Stimulated activated CD8-positive, alpha-beta memory T cell treated with anti-CD3 and anti-CD28 coated beads, Interleukin-2, amount 100 ng/mL, for 48 hours (primary cell): ENCODE data around the gene PDLIM5.

ENCODE experiments used
- DNase-seq, 2 donors: peaks; one replicate each; pipeline ENCODE4 v3.0.0-alpha.2; 2020; ENCODE audit warnings: low read depth in 2 of 2

The PDLIM5 gene

GRCh38 chr4:94559351-94559806 is 107.6 kb downstream of the PDLIM5 start:
- DNase-seq = no peak

- DNase-seq = no peak
Observed at GRCh38 chr4:94561249-94562024, 109.7 kb downstream of the PDLIM5 start.

GRCh38 chr4:94562285-94562684 is 110.5 kb downstream of the PDLIM5 start:
- DNase-seq = no peak

- DNase-seq = no peak
Observed at GRCh38 chr4:94564252-94564651, 112.5 kb downstream of the PDLIM5 start.

GRCh38 chr4:94566420-94566819 is 114.7 kb downstream of the PDLIM5 start:
- no peak for DNase-seq

GRCh38 chr4:94567811-94568210 is 116.1 kb downstream of the PDLIM5 start:
- no peak for DNase-seq

- no peak for DNase-seq
Observed at GRCh38 chr4:94570558-94570957, 118.8 kb downstream of the PDLIM5 start.

- DNase-seq = no peak
Observed at GRCh38 chr4:94571298-94571697, 119.6 kb downstream of the PDLIM5 start.

- no peak for DNase-seq
Observed at GRCh38 chr4:94571715-94572114, 120.0 kb downstream of the PDLIM5 start.

- DNase-seq = no peak
Observed at GRCh38 chr4:94574050-94574449, 122.3 kb downstream of the PDLIM5 start.

GRCh38 chr4:94574616-94575015 is 122.9 kb downstream of the PDLIM5 start:
- no peak for DNase-seq

GRCh38 chr4:94575652-94576051 is 123.9 kb downstream of the PDLIM5 start:
- DNase-seq = no peak

- no peak for DNase-seq
Observed at GRCh38 chr4:94576210-94576609, 124.5 kb downstream of the PDLIM5 start.

GRCh38 chr4:94577136-94577535 is 125.4 kb downstream of the PDLIM5 start:
- no peak for DNase-seq

- no peak for DNase-seq
Observed at GRCh38 chr4:94578195-94578594, 126.5 kb downstream of the PDLIM5 start.

- no peak for DNase-seq
Observed at GRCh38 chr4:94581766-94582165, 130.0 kb downstream of the PDLIM5 start.

GRCh38 chr4:94582517-94582916 is 130.8 kb downstream of the PDLIM5 start:
- no peak for DNase-seq

GRCh38 chr4:94583914-94584641 is 132.3 kb downstream of the PDLIM5 start:
- DNase-seq = no peak

- DNase-seq = no peak
Observed at GRCh38 chr4:94588896-94589693, 137.4 kb downstream of the PDLIM5 start.

GRCh38 chr4:94590493-94590892 is 138.8 kb downstream of the PDLIM5 start:
- DNase-seq = no peak

GRCh38 chr4:94591289-94591688 is 139.5 kb downstream of the PDLIM5 start:
- no peak for DNase-seq

GRCh38 chr4:94595013-94595412 is 143.3 kb downstream of the PDLIM5 start:
- DNase-seq = no peak
